VCaP (cell line): ENCODE results near the gene SNX15.

Source experiments
- H3K27ac ChIP-seq: fragments of 450-650 bp; 2 replicates; pipeline ENCODE4 v1.5.1; 2017
- CTCF ChIP-seq: fragments of 450-650 bp; conservative IDR thresholded peaks from 2 replicates; pipeline ENCODE4 v1.5.1; 2017; ENCODE audit warnings: mild to moderate bottlenecking, moderate library complexity

SNX15 gene

DNA sequence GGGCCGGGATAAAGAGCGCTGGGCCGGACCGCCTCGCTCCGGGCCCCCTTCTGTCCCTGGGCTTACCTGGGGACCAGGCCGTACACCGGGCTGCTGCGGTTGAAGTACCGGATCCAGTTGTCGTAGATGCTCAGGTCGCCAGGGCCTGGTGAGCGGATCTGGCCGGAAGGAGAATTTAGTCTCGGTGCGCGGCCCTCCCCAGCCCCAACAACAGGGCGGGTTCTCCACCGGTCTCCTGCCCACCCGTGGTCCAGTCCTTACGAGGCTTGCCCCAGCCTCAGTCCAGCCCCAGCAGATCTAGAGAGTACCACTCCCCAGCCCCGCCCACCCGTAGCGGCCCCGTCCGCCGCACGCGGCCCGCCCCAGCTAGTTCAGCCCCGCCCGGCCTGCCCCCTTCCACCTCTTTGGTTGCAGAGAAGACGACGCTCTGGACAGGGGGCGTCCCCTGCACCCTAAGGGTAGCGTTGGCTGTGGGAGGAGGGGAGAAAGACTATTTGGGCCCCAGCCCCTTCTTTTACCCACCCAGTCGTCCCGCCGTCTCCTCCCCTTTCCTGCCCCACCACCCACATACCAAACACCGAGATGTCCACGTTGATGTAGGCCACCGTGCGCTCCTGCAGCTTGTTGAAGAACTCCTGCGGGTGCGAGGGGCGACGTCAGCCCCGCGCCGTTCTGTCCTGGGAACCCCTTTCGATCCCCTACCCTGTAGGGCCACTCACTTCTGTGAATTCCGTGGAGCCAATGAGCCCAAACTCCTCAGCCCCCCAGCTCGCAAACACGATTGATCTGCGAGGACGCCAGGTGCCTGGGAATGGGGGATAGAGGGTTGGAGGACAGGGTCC lies 20.6 kb downstream of the SNX15 start:
- no peak overlapping the region for H3K27ac ChIP-seq
- TF ChIP-seq CTCF, result no peak

GRCh38 chr11:65051398-65051858 lies 24.2 kb downstream of the SNX15 start:
- no peak overlapping the region for H3K27ac ChIP-seq
- no peak for TF ChIP-seq CTCF

DNA sequence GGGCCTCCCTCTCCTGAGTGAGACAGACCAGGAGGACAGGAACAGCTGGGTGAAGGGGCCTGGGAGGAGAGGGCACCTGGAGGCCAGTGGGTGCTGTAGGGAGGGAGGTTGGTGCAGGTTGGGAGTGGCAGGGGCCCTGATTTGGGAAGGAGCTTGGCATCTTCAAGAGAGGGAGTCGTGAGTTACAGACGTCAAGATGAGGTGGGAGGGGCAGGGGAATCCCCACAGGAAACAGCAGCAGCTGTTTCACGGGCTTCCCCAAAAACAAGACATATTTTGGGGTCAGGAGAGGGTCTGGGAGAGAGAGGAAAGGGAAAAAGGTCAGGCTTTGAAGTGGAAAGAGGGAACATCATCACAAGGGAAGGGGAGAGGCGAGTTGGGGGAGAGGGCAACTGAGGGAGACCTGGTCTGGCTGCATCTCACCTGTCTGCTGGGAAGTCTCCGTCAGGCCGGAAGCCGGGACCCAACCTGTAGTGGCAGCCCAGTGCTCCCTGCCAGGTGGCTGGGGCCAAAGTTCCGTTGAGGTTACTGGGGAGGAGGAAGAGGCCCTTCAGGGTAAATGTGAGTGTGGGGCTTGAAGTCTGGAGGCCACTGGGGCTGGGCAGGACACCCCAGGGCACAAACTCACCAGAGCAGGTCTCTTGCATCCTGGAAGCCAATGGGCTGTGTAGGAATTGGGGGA lies 26.7 kb downstream of the SNX15 start:
- H3K27ac ChIP-seq, result no peak overlapping the region
- no peak for TF ChIP-seq CTCF

GRCh38 chr11:65055538-65055937 lies 28.3 kb downstream of the SNX15 start:
- TF ChIP-seq CTCF, result no peak
- H3K27ac ChIP-seq, result no peak overlapping the region

GRCh38 chr11:65056999-65057398 lies 29.8 kb downstream of the SNX15 start:
- no peak overlapping the region for H3K27ac ChIP-seq

GRCh38 chr11:65057526-65057925 lies 30.3 kb downstream of the SNX15 start:
- no peak overlapping the region for H3K27ac ChIP-seq
- TF ChIP-seq CTCF, result no peak

More at GRCh38 chr11:65056999-65057398, 29.8 kb downstream of the SNX15 start:
- TF ChIP-seq CTCF, result no peak

DNA sequence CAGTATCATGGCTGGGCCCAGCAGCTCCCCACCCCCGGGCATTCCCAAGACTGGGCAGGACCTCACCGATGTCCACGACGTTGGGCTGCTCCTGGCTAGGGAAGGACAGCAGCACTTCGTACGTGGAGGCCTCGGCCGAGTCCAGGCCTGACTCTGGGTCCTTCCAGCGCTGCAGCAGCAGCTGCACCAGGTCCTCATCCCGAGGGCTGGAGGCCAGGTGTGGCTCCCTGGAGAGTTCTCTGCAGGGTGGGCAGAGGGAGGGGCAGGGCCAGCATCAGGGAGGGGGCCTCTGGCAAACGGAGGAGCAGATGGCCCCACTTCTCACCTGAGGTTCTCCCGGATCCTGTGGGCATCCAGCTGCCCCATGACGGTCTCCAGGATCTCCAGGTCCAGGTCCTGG lies 30.8 kb downstream of the SNX15 start:
- TF ChIP-seq CTCF, result no peak
- no peak overlapping the region for H3K27ac ChIP-seq
